HG03103 (cell line): ENCODE results near the gene SH3RF2.
"Not testable (repeated sequence)": the region's sequence is repeated elsewhere in the genome, so short reads cannot be mapped to it uniquely, and the experiment has no call there.

Source experiments
- ATAC-seq: cut with Tn5 transposase; IDR thresholded peaks from one replicate; pipeline ENCODE4 v1.9.1; 2021; ENCODE audit warnings: low read depth; ENCODE audit not compliant: unreplicated experiment

The SH3RF2 gene

DNA sequence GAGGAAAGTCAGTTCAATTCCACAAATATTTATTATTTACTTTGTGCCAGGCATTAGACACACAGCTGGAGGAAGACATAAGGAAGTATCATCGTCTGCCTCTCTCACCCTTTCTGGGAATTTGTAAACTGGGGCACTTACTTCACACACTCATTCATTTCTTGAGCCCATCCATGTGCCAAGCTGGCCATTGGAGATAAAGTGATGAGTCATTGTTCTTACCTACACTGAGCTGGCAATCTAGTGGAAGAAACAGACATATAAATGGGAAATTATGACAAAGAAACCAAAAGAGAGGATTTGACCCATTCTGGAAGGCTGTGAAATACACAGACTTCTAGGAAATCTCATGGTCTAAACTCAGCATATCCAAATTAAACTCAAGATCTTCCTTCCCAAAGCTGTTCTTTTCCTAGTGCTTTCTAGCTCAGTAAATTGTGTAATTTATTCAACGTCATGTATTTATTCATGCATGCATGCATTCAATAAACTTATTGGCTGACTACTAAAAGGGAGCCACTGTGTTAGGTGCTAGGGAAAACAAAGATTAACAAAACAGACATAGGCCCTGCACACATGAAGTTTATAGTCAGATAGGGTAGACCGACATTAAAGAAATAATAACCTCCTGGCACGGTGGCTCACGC is 65.3 kb downstream of the SH3RF2 start:
- no peak for ATAC-seq

DNA sequence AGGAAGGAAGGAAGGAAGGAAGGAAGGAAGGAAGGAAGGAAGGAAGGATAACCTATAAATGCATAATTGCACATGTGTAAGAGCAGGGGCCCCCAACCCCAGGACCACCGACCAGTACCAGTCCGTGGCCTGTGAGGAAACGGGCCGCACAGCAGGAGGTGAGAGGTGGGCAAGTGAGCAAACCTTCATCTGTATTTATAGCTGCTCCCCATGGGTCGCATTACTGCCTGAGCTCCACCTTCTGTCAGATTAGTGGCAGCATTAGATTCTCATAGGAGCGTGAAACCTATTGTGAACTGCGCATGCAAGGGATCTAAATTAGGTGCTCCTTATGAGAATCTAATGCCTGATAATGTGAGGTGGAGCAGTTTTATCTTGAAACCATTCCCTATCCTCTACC is 66.1 kb downstream of the SH3RF2 start:
- no peak for ATAC-seq

DNA sequence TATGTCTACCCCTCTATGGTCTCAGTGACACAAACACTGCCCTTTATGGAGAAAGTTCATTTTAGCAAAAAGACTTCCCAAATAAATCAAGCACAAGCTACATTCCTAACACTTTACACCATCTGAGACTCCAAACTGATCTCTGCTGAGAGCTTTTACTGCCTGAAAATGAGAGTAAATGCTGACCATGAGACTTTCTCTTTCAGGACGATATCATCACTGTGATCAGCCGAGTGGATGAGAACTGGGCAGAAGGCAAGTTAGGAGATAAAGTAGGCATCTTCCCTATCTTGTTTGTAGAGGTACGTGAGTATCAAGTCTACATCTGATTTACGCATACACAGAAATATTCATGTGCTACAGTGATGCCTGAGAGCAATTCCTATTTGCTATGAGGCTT is 67.5 kb downstream of the SH3RF2 start:
- no peak for ATAC-seq

DNA sequence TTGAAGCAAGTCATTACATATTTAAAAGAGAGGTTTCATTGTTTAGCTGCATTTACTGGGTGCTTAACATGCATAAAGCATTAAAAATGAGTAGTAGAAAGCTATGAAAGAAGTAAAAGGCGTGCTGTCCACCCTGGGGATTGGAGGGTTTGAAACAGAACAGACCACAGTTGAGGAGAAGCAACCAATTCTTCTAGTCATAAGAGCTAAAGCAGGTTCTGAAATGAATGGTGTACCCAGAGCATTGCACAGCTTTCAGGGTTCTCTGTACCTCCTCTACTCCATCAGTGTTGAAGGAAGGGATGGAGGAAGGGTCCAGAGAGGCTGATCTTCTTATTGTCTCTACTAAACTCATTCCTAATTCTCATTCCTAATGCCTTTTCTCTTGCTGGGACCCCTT is 68.9 kb downstream of the SH3RF2 start:
- no peak for ATAC-seq

DNA sequence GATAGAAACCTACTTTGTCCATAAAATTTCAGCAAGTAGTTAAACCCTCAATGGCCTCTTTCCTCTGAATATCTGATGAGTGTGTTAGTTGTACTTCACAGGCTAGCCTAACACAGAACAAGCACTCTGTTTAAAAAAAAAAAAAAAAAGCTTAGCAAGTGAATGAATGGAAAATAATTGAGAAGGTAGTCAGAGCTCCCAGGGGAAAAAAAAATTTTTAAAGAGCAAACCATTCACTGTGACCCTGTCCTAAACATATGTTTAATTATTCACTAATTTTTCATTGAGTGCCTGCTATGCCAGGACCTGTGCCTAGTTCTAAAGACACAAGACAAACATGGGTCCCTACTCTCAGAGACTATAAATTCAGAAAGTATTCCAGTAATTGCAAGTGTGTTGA is 69.3 kb downstream of the SH3RF2 start:
- no peak for ATAC-seq

DNA sequence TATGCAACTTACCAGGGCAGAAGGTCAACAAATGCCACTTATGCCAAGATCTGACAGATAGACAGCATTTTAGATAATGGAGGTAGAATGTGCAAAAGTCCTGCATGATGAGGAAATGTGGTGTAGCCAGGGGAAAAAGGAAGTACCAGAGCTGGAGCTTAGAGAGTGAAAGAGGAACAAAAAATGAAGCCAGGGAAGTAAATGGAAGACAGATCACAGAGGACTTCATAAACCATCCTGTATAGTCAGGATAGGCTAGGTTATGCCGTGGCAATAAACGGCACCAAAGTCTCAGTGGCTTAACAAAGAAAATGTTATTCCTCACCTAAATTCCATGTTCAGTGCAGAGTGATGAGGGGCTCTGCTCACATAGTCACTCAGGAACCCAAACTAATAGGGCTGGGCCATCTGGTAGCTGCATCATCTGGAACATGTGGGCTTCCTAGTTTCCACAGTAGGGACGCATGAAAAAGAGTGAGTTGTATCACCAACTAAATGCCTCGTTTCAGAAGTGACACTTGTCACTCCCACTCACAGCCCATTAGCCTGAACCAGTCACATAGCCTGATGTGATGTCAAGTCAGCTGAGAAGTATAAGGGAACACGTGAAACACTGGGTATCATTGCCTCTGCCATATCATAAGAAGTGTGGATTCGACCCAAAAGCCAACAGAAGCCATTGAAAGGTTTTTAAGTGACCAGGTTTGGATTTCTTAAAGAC is 70.3 kb downstream of the SH3RF2 start:
- ATAC-seq, result no peak

DNA sequence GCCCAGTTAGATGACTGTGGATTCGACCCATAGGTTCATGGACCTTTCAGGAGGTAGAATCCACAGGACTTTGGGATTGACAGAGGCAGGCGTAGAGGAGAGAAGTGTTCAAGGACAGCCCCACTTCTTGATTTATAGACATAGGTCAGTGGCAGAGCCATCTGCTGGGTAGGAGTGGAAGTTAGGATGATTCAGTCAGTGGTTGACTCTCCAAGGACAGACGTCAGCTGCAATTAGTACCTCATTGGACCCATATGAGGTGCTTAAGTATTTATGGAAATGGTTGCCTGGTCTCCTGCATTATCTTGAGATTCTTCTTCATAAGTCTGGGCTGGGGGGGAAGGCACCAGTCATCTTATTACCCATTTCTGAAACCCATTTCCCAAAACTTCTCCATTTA is 70.9 kb downstream of the SH3RF2 start:
- no peak for ATAC-seq

DNA sequence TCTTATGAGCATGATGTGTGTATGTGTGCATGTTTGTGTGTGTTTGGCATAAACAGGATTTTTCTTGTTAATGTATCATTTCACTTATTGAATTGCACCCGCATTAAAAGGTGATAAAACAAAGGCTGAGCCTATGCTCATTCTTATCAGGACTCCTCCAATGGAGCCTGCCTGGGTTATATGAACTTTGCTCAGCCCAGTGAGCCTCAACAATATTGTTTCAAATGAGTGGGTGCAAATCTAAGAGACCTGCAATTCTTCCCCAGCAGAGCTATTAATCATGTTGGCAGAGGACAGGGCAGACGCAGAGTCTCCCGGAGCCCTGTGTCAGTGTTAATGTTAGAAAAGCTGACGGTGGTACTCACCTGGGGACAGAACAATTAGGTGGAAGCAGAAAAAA is 71.6 kb downstream of the SH3RF2 start:
- no peak for ATAC-seq

DNA sequence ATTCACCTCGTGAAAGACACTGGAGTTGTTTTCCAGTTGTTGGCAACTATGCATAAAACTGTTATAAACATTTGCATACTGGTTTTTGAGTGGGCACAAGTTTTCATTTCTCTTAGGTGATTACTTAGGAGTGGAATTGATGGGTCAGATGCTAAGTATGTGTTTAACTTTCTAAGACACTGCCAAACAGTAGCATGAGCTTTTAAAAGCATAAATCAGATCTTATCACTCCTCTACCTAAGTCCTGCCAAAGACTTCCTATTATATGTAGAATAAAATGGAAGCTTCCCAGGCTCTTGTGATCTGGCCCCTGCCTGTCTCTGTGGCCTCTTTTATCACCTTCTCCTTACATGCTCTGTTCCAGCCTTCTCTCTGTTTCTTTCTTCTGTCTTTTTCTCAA is 72.6 kb downstream of the SH3RF2 start:
- no peak for ATAC-seq

DNA sequence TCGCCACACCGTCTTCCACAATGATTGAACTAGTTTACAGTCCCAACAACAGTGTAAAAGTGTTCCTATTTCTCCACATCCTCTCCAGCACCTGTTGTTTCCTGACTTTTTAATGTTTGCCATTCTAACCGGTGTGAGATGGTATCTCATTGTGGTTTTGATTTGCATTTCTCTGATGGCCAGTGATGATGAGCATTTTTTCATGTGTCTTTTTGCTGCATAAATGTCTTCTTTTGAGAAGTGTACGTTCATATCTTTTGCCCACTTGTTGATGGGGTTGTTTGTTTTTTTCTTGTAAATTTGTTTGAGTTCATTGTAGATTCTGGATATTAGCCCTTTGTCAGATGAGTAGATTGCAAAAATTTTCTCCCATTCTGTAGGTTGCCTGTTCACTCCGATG is 74.1 kb downstream of the SH3RF2 start:
- ATAC-seq, result not testable (repeated sequence)

DNA sequence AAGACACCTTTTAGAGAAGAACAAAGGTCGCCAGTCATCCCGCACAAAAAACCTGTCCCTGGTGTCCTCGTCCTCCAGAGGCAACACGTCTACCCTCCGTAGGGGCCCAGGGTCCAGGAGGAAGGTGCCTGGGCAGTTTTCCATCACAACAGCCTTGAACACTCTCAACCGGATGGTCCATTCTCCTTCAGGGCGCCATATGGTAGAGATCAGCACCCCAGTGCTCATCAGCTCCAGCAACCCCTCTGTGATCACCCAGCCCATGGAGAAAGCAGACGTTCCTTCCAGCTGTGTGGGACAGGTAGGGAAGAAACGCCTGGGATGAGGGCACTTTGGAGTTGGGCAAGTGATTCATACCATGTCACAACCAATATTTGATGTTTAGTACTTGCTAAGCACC is 77.4 kb downstream of the SH3RF2 start:
- no peak for ATAC-seq

DNA sequence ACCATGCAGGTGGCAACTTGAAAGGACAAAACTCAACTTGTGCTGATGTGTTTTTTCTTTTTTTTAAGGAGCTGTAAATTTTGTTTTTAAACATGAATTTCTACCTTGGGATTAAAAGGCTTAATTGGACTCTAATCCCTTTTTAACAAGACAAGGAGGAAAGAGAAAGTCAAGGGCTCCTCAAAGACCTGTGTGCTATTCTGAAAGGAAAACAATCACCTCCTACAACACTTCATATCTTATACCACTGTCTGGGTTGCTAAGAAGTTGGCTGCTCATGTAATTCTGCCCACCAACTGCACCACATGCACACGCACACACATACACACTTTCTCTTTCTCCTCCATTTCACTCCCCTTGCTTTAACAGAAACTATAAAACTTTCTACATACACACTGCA is 78.6 kb downstream of the SH3RF2 start:
- ATAC-seq, result no peak

DNA sequence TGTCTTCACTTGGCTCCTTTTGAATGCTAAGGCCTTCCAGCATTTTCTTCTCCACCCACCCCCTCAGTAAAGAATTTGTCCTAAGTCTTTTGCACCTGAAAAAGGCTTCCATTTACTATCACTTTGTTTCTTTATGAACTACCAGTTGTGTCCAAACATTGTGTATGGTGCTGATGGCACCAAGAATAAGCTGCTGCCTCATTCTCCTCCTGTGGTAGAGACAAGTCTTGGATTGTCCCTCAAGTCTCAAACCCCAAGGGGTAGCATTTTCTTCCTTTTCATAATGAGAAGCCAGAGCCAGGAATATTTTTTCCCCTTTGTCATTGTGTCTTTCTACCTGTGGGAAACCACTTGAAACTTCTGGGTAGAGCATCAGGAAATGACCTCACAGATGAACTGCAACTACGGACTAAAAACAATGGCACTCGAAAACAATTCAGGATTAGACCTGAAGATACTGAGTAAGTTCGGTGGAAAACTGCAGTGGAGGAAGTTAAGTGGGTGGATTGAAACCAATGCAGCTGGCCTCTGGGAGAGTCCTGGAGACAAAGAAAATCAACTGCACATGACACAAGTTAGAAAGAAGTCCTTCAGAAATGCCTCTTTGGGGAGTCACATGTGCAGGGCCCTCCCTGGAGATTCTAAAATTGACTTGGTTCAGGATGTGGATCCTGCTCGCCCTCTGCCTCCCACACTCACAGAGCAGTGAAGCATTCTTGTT is 80.5 kb downstream of the SH3RF2 start:
- ATAC-seq, result no peak

DNA sequence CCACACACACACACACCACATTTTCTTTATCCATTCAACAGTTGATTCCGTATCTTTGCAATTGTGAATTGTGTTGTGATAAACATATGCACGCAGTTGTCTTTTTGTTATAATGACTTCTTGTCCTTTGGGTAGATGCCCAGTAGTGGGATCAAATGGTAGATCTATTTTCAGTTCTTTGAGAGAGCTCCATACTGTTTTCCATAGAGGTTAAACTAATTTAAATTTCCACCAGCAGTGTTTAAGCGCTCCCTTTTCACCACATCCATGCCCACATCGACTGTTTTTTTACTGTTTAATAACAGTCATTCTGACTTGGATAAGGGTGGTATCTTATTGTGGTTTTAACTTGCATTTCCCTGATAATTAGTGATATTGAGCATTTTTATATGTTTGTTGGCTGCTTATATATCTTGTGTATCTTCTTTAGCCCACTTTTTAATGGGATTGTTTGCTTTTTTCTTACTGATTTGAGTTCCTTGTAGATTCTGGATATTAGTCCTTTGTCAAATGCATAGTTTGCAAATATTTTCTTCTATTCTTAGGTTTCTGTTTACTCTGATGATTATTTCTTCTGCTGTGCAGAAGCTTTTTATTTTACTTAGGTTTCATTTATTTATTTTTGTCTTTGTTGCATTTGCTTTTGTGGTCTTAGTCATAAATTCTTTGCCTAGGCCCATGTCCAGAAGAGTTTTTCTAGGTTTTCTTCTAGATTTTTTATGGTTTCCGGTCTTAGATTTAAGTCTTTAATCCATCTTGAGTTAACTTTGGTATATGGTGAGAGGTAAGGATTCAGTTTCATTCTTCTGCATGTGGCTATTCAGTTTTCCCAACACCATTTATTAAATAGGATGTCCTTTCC is 82.4 kb downstream of the SH3RF2 start:
- no peak for ATAC-seq

DNA sequence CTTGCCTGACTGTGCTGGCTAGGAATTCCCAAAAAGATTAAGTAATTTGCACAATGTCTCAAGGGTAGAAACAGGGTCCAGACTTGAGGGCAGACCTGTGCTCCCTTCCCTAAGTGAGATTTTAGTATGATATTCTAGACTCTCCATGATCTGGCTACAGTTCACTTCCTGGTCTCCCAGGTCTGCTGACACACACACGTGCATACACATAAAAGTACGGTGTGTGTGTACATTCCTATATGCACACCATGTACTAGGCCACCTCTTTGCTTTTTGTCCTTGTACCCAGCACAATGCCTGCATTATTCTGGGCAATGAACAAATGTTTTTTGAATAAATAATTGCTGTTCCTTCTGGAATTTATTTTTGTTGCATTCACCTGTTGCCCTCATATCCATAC is 83.7 kb downstream of the SH3RF2 start:
- ATAC-seq, result no peak

DNA sequence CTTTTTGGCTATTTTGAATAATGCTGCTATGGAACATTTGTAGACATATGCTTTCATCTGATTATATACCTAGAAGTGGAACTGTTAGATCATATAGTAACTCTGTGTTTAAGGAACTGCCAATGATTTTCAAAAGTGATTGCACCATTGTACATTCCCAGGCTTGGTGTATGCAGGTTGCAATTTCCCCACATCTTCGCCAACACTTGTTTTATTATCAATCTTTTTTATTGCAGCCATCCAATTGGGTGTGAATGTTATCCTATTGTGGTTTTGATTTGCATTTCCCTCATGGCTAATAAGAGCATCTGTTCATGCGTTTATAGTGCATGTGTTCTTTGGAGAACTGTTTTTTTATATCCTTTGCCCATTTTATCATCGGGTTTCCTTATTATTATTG is 87.7 kb downstream of the SH3RF2 start:
- no peak for ATAC-seq

DNA sequence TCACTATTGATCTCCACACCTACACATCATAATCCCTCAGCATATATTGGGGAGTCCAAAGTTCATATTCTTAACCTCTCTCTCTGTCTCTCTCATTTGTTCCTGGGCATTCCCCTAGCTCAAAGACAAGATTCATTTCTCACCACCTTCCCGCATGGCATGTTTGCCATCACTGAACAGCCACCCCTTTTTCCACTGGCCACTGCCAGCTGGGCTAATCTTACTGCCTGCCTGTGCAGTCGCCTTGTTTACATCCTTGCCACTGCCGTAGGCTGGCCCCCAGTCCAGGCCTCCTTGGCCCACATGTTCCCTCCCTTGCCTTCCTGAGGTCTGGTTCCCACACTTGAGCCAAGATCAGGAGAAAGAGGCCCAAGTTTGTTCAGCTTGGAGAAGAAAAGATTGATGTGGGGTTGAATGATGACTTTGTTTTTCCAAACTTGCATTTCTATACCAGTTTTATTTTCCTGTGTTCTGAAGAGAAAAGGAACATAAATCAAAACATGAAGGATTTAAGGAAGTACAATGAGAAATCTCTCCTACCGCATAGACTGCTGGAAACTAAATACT is 88.8 kb downstream of the SH3RF2 start:
- no peak for ATAC-seq

DNA sequence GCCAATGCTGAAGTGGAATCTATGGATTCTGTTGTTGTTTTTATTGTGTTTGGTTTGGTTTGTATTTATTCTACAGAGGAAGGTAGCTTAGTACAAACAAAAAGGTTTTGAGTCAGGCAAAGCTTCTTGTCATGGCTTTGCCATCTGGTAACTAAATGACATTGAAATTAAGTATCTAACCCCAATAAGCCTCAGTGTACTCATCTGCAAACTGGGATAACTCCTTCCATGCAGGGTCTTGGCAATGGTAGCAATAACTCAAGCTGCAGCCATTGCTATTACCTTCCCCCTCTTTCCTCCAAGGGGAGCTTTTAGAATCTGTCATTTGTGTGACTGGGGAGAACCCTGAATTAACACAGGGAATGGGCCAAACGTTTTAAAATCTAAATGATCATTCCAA is 89.3 kb downstream of the SH3RF2 start:
- ATAC-seq, result no peak

DNA sequence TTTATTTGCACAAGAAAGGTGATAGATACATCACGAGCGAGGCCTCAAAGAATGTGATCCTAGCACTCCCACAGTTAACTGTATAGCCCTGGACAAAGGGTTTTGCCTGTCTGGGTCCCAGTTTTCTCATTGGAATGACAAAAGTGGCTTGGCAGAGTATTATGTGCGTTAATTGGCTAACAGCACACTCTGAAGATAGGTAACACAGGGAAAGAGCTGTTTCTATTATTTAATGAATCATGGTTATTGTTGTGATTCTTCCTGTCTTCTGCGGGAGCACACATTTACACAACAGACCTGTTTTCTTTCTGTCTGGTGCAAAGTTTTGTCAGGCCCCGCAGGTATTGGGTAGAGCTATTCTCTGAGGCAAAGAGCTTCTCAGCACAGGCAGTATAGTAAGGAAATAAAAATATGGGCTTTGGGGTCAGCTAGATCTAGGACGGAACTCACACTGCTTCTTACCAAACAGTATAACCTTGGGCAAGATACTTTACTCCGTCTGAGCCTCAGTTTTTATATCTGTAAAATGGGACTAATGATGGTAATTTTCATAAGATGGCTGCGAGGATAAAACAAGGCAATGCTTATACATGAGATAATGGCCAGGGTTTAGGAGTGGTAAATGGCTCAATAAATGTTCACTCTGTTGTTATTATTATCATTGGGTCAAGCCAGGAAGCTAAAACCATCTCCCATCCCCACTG is 90.1 kb downstream of the SH3RF2 start:
- ATAC-seq, result no peak

DNA sequence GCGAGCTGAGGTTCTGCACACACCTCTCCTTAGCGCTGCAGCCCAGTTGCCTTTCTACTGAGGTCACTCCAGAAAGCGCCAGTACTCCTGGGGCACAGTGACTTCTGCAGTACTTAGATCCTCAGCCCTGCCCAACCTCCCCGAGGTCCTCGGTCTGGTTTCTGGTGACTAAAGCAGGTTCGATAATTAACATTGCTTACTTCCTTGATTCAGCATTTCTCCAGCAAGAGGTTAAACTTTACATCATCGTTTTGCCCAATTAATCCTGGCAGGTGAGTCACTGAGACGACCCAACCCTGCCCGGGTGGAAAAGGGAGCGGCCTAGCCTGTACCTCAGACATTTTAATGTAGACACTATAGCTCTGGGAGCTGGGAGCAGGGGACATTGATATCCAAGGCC is 91.4 kb downstream of the SH3RF2 start:
- ATAC-seq, result no peak
